Measurements from ENCODE around the gene ECSIT. TPM values are rescaled to one million over a fixed set of nuclear protein-coding genes. Genes with fewer than 3 reads are reported as not detected.

Gene ECSIT
- polyA plus RNA-seq, 2 of the 4 experiments (the other 2 are of a cell fraction): 23.0 to 29.7 TPM

DNA sequence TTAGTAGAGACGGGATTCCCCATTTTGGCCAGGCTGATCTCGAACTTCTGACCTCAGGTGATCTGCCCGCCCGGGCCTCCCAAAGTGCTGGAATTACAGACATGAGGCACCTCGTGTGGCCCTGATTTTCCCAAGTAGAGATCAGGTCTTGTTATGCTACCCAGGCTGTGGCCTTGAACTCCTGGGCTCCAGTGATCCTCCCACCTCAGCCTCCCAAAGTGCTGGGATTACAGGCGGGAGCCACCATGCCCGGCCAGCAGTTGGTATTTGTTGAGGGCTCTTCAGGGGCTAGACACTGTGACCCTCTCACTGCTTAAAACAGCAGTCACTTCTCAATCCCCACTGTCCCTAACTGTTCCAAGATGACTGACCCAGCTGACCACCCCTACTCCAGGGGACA lies 39.6 kb downstream of the ECSIT start:
- H3K27ac ChIP-seq: no peak overlapping the region
- H3K4me2 ChIP-seq: no peak overlapping the region
- DNase-seq (ENCODE audit: low read depth in 1 of 2, low spot score in 1 of 2): no peak
- H3K4me3 ChIP-seq: no peak overlapping the region
- 91% methylated on average over 7 of the region's 7 CpGs for WGBS (ENCODE audit: missing lambda C conversion rate)
- no peaks in the 10 kb centered on the region for H3K4me1 ChIP-seq
- ChIA-PET CTCF (interaction anchor here (0.6 to 2.3 kb wide), 2 partner anchors 7 to 82 kb away, joined by 3 to 14 read pairs; no protein-coding TSS in a partner anchor), POLR2A (no interaction called here)
- no peaks in the 10 kb centered on the region for H3K9me3 ChIP-seq
- ATAC-seq: no peak
- TF ChIP-seq EHF (CRISPR knock-in tag; IDR thresholded peaks at IDR 0.05) (no peak), HOXA7 (CRISPR knock-in tag; IDR thresholded peaks at IDR 0.05) (no peak), NR3C1 (IDR thresholded peaks at IDR 0.05) (no peak), MYC (IDR thresholded peaks at IDR 0.05; ENCODE audit: borderline replicate concordance, low read length) (no peak), KDM5A (IDR thresholded peaks at IDR 0.05) (no peak), RFX5 (IDR thresholded peaks at IDR 0.05) (no peak), JUNB (IDR thresholded peaks at IDR 0.05) (no peak)
- TF ChIP-seq, protein P1, sequence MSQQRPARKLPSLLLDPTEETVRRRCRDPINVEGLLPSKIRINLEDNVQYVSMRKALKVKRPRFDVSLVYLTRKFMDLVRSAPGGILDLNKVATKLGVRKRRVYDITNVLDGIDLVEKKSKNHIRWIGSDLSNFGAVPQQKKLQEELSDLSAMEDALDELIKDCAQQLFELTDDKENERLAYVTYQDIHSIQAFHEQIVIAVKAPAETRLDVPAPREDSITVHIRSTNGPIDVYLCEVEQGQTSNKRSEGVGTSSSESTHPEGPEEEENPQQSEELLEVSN (IDR thresholded peaks at IDR 0.05; ENCODE audit: borderline replicate concordance, low read depth): no peak
- TF ChIP-seq, protein P2, sequence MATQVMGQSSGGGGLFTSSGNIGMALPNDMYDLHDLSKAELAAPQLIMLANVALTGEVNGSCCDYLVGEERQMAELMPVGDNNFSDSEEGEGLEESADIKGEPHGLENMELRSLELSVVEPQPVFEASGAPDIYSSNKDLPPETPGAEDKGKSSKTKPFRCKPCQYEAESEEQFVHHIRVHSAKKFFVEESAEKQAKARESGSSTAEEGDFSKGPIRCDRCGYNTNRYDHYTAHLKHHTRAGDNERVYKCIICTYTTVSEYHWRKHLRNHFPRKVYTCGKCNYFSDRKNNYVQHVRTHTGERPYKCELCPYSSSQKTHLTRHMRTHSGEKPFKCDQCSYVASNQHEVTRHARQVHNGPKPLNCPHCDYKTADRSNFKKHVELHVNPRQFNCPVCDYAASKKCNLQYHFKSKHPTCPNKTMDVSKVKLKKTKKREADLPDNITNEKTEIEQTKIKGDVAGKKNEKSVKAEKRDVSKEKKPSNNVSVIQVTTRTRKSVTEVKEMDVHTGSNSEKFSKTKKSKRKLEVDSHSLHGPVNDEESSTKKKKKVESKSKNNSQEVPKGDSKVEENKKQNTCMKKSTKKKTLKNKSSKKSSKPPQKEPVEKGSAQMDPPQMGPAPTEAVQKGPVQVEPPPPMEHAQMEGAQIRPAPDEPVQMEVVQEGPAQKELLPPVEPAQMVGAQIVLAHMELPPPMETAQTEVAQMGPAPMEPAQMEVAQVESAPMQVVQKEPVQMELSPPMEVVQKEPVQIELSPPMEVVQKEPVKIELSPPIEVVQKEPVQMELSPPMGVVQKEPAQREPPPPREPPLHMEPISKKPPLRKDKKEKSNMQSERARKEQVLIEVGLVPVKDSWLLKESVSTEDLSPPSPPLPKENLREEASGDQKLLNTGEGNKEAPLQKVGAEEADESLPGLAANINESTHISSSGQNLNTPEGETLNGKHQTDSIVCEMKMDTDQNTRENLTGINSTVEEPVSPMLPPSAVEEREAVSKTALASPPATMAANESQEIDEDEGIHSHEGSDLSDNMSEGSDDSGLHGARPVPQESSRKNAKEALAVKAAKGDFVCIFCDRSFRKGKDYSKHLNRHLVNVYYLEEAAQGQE (IDR thresholded peaks at IDR 0.05): no peak
- no peak for FAIRE-seq

DNA sequence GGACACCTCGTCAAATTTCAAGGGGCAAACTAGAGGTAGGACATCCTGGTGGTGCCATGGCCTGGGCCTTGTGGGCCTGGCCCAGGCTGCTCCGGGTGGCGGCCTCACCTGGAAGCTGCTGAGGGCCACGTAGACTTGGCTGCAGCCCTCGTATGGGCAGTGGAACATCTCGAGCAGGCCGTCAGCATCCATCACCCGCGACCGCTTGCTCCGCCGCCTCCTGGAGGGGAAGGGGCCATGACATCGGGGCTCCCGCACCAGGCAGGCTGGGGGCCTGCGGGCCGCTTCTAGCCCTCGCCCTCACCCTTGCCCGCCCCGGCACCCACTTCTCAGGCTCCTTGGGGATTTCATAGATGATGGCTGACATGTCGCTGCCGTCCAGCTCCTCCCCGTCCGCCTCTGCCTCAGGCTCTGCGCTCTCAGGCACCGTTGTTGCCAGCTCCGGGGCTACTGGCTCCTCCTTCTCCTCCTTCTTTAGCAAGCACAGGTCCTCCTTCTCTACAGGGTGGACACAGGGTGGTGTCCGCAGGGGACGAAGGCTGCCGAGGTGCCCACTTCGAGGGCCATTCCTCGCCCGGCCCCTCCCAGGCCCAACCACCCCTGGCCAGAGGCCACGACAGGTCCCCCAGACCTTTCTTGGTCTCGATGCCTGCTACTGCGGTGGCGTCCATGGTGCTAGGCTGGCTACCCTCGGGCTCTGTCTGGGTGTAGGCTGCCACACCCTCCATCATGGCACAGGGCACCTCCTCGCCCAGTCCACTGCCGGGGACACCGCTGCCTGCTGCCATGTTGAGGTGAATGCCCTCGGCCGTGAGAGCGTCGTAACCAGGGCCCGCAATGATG lies 42.1 kb downstream of the ECSIT start:
- H3K4me3 ChIP-seq: no peak overlapping the region
- no peaks in the 10 kb centered on the region for H3K9me3 ChIP-seq
- DNase-seq (ENCODE audit: low read depth in 1 of 2, low spot score in 1 of 2): no peak
- no peak overlapping the region for H3K4me2 ChIP-seq
- WGBS (ENCODE audit: missing lambda C conversion rate): 94% methylated on average over 22 of the region's 45 CpGs
- FAIRE-seq: no peak
- POLR2A ChIA-PET: no interaction called here
- H3K4me1 ChIP-seq: 0 out of 3 replicates have a peak, but pooled peaks cover 3% of the 10 kb centered on the region
- TF ChIP-seq HOXB13 (CRISPR knock-in tag; IDR thresholded peaks at IDR 0.05; ENCODE audit: low read depth) (no peak), ESRRA (IDR thresholded peaks at IDR 0.05; ENCODE audit: borderline replicate concordance, low read length) (no peak), CHD4 (IDR thresholded peaks at IDR 0.05; ENCODE audit: borderline replicate concordance) (no peak), RFX5 (IDR thresholded peaks at IDR 0.05) (no peak)
- TF ChIP-seq, protein P3, sequence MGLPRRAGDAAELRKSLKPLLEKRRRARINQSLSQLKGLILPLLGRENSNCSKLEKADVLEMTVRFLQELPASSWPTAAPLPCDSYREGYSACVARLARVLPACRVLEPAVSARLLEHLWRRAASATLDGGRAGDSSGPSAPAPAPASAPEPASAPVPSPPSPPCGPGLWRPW (IDR thresholded peaks at IDR 0.05): no peak
- CTCF ChIA-PET: interaction anchor here (4.1 kb wide), 1 partner anchor 9 kb away, joined by 16 read pairs; no protein-coding TSS in a partner anchor
- no peak for ATAC-seq
- no peak overlapping the region for H3K27ac ChIP-seq

DNA sequence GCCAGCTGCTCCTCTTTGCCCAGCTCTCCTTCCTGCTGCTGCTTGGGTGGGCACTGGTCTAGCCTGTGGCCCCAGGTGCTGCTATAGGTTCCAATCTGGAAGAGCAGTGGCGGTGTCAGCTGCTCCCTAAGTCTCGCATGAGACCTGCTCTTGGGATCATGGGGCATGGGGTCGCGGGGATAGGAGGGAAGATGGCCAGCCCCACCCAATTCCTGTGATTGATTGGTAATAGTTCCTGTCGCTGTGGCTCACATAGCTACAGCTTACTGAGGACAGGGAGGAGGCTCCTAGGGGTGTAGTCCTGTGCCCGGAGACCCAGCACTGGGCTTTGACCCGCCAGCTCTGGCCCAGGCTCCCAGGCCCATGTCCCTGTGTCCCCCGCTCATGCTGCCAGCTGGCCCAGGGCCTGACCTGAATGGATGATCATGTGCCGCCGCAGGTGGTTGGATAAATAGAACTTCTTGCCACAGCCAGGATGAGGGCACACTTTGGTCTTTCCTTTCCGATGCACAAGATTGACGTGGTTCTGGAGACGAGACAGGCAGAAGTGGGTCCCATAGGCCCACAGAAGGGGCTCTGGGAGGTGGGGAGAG lies 43.6 kb downstream of the ECSIT start:
- Histone ChIP-seq H3K4me1 (0 out of 3 replicates have a peak, but pooled peaks cover 3% of the 10 kb centered on the region), H3K27ac (no peak overlapping the region), H3K9me3 (no peaks in the 10 kb centered on the region), H3K4me3 (no peak overlapping the region), H3K4me2 (no peak overlapping the region)
- 93% methylated on average over 6 of the region's 13 CpGs for WGBS (ENCODE audit: missing lambda C conversion rate)
- ChIA-PET CTCF (interaction anchor here (0.5 to 4.1 kb wide), 6 partner anchors 11 to 270 kb away, joined by 3 to 16 read pairs (median 3); partner anchors contain the start of genes ECSIT and SWSAP1), POLR2A (no interaction called here)
- DNase-seq (ENCODE audit: low read depth in 1 of 2, low spot score in 1 of 2) (no peak), FAIRE-seq (no peak), ATAC-seq (no peak)
- TF ChIP-seq KDM5A (IDR thresholded peaks at IDR 0.05) (no peak), CHD2 (IDR thresholded peaks at IDR 0.05; ENCODE audit: low read length, partially characterized antibody) (no peak), FOSB (CRISPR knock-in tag; IDR thresholded peaks at IDR 0.05) (no peak)
